Loucy (cell line): ENCODE data around the gene ZNF57.

Experiments
- H2AFZ ChIP-seq: fragments of 200-600 bp; sonication (generic); 2 replicates; pipeline ENCODE4 v1.6.0; 2016; ENCODE audit warnings: antibody characterized with exemption, mild to moderate bottlenecking, low read length, moderate library complexity
- H3F3A ChIP-seq: fragments of 200-600 bp; 2 replicates; pipeline ENCODE4 v1.6.0; 2016; ENCODE audit warnings: antibody characterized with exemption, low read depth, mild to moderate bottlenecking
- H3K27me3 ChIP-seq: fragments of 200-600 bp; sonication (generic); 2 replicates; pipeline ENCODE4 v1.6.1; 2014; ENCODE audit warnings: low read length, mild to moderate bottlenecking; ENCODE audit not compliant: insufficient read depth, poor library complexity, severe bottlenecking
- H3K36me3 ChIP-seq: fragments of 200-600 bp; sonication (generic); 2 replicates; pipeline ENCODE4 v1.6.1; 2016; ENCODE audit warnings: low read length; ENCODE audit not compliant: insufficient read depth
- H3K4me1 ChIP-seq: fragments of 200-600 bp; sonication (generic); 2 replicates; pipeline ENCODE4 v1.5.1; 2014; ENCODE audit warnings: low read length, mild to moderate bottlenecking; ENCODE audit not compliant: insufficient read depth, poor library complexity, severe bottlenecking
- H3K4me2 ChIP-seq: fragments of 200-600 bp; sonication (generic); 2 replicates; pipeline ENCODE4 v1.6.0; 2014; ENCODE audit warnings: antibody characterized with exemption, low read length, low read depth, mild to moderate bottlenecking; ENCODE audit not compliant: poor library complexity, severe bottlenecking
- H3K4me3 ChIP-seq: fragments of 200-600 bp; sonication (generic); 2 replicates; pipeline ENCODE4 v1.5.1; 2014; ENCODE audit warnings: low read length, mild to moderate bottlenecking, mixed read lengths; ENCODE audit not compliant: poor library complexity, severe bottlenecking
- H3K79me2 ChIP-seq: fragments of 200-600 bp; sonication (generic); 2 replicates; pipeline ENCODE4 v1.6.1; 2014; ENCODE audit warnings: low read length; ENCODE audit not compliant: insufficient read depth
- H3K9ac ChIP-seq: fragments of 200-600 bp; sonication (generic); 2 replicates; pipeline ENCODE4 v1.6.0; 2014; ENCODE audit warnings: mild to moderate bottlenecking, low read depth, low read length, moderate library complexity; ENCODE audit not compliant: poor library complexity, severe bottlenecking
- H3K9me2 ChIP-seq: fragments of 200-600 bp; sonication (generic); replicated peaks from 2 replicates; pipeline ENCODE4 v1.6.1; 2016; ENCODE audit warnings: low read depth, low read length, mixed read lengths
- H3K9me3 ChIP-seq: fragments of 200-600 bp; sonication (generic); 2 replicates; pipeline ENCODE4 v1.6.1; 2014; ENCODE audit warnings: mild to moderate bottlenecking, antibody characterized with exemption, low read length, low read depth; ENCODE audit not compliant: insufficient read depth
- H4K20me1 ChIP-seq: fragments of 200-600 bp; sonication (generic); 2 replicates; pipeline ENCODE4 v1.6.0; 2014; ENCODE audit warnings: antibody characterized with exemption, low read length, mild to moderate bottlenecking; ENCODE audit not compliant: insufficient read depth, poor library complexity, severe bottlenecking
- EZH2phosphoT487 ChIP-seq: fragments of 200-600 bp; IDR thresholded peaks from 2 replicates; pipeline ENCODE4 v1.6.1; 2018; ENCODE audit warnings: antibody characterized with exemption, mild to moderate bottlenecking, moderate library complexity, borderline replicate concordance
- TF ChIP-seq, protein P1 (sequence below): fragments of 200-600 bp; sonication (generic); conservative IDR thresholded peaks from 2 replicates; pipeline ENCODE4 v1.5.1; 2014; ENCODE audit warnings: mild to moderate bottlenecking, antibody characterized with exemption, low read length

The ZNF57 gene

DNA sequence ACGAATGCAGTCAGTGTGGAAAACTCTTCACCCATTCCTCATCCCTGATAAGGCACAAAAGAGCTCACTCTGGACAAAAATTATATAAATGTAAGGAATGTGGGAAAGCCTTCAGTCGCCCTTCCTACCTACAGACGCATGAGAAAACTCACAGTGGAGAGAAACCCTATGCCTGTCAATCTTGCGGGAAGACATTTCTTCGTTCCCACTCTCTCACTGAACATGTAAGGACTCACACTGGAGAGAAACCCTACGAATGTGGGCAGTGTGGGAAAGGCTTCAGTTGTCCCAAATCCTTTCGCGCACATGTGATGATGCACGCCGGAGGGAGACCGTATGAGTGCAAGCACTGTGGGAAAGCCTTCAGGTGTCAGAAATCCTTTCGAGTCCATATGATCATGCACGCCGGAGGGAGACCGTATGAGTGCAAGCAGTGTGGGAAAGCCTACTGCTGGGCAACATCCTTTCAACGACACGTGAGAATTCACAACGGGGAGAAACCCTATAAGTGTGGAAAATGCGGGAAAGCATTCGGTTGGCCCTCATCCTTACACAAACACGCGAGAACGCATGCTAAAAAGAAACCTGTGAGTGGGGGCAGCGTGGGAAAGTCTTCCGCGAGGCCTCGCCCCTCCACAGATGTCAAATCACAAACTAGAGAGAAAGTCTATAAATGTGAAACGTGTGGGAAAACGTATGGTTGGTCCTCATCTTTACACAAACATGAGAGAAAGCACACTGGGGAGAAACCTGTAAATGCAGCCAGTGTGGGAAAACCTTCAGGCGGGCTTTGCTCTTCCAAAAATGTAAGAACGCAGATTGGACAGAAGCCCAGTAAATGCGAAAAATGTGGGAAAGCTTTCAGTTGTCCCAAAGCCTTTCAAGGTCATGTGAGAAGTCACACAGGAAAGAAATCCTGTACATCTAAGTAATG lies 23.1 kb upstream of the ZNF57 start:
- no peak for TF ChIP-seq EZH2phosphoT487
- TF ChIP-seq, protein P1, sequence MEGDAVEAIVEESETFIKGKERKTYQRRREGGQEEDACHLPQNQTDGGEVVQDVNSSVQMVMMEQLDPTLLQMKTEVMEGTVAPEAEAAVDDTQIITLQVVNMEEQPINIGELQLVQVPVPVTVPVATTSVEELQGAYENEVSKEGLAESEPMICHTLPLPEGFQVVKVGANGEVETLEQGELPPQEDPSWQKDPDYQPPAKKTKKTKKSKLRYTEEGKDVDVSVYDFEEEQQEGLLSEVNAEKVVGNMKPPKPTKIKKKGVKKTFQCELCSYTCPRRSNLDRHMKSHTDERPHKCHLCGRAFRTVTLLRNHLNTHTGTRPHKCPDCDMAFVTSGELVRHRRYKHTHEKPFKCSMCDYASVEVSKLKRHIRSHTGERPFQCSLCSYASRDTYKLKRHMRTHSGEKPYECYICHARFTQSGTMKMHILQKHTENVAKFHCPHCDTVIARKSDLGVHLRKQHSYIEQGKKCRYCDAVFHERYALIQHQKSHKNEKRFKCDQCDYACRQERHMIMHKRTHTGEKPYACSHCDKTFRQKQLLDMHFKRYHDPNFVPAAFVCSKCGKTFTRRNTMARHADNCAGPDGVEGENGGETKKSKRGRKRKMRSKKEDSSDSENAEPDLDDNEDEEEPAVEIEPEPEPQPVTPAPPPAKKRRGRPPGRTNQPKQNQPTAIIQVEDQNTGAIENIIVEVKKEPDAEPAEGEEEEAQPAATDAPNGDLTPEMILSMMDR, result no peak

DNA sequence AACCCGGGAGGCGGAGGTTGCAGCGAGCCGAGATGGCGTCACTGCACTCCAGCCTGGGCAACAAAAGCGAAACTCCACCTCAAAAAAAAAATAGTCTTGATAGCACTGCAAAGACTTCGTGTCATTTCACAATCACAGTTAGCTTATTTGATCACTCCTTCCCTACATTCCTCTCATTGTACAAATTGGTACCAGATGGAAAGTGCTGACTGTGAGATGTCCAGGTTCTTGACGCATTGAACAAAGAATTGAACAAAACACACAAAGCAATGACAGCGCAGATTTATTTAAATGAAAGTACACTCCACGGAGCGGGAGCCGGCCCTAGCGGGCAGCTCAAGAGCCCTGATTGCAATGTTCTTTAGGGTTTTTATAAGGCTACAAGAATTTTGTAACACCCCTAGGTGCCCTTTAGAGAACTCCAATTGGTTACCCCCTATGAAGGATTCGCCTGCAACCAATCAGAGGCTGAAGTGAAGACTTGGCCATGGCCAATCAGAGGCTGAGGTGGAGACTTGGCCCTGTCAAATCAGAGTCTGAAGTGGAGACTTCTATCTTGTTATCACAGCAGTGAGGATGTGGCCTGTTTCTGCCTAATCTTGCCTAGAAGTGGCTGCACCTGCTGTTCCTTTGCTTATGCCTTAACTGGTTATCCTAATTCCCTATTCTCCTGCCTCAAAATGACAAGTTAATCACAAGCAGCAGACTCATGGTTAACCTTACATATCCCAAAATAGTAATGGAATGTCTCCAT lies 16.9 kb upstream of the ZNF57 start:
- Histone ChIP-seq H3K9ac (no peak overlapping the region), H3K36me3 (no peaks in the 10 kb centered on the region), H3K79me2 (no peaks in the 10 kb centered on the region), H3K27me3 (no peaks in the 10 kb centered on the region), H2AFZ (no peak overlapping the region), H3K4me2 (no peak overlapping the region), H4K20me1 (no peaks in the 10 kb centered on the region), H3K9me2 (no peaks in the 10 kb centered on the region), H3K9me3 (peaks cover 4% of the 10 kb centered on the region; the same call in 1 of the 2 replicates), H3K4me1 (no peaks in the 10 kb centered on the region), H3K4me3 (no peak overlapping the region), H3F3A (no peaks in the 10 kb centered on the region)
- no peak for TF ChIP-seq EZH2phosphoT487
- TF ChIP-seq, protein P1, result no peak

More for the DNA sequence above, 23.1 kb upstream of the ZNF57 start:
- Histone ChIP-seq H3K4me1 (no peaks in the 10 kb centered on the region), H3F3A (no peaks in the 10 kb centered on the region), H3K4me3 (no peak overlapping the region), H3K79me2 (no peaks in the 10 kb centered on the region), H3K9ac (no peak overlapping the region), H3K27me3 (no peaks in the 10 kb centered on the region), H3K9me2 (no peaks in the 10 kb centered on the region), H4K20me1 (no peaks in the 10 kb centered on the region), H3K36me3 (no peaks in the 10 kb centered on the region), H2AFZ (no peak overlapping the region), H3K9me3 (peaks cover 16% of the 10 kb centered on the region; the same call in 1 of the 2 replicates), H3K4me2 (no peak overlapping the region)

DNA sequence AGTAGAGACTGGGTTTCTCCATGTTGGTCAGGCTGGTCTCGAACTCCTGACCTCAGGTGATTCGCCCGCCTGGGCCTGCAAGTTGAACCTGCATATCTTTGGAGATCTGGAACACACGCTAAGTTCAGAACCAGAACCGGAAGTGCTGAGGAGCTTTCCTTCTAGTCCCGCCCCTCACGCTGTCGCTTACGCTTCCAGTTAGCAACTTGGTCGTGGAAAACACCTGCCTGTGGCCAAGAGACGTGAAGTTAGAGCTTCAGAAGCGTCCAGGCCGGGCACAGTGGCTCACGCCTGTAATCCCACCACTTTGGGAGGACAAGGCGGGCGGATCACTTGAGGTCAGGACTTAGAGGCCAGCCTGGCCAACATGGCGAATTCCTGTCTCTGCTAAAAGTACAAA lies 15.0 kb upstream of the ZNF57 start:
- H3K36me3 ChIP-seq, result no peaks in the 10 kb centered on the region
- no peaks in the 10 kb centered on the region for H4K20me1 ChIP-seq
- no peaks in the 10 kb centered on the region for H3K9me2 ChIP-seq
- H3K9ac ChIP-seq, result no peak overlapping the region
- H3K4me2 ChIP-seq, result no peak overlapping the region
- H3K9me3 ChIP-seq, result no peaks in the 10 kb centered on the region
- no peaks in the 10 kb centered on the region for H3K27me3 ChIP-seq
- H3F3A ChIP-seq, result no peaks in the 10 kb centered on the region
- TF ChIP-seq, protein P1, result no peak
- TF ChIP-seq EZH2phosphoT487, result no peak
- H3K4me3 ChIP-seq, result no peak overlapping the region
- no peaks in the 10 kb centered on the region for H3K79me2 ChIP-seq
- H3K4me1 ChIP-seq, result no peaks in the 10 kb centered on the region
- no peak overlapping the region for H2AFZ ChIP-seq
